Measurements from ENCODE around the gene SPCS3.
"Not testable (repeated sequence)": the region's sequence is repeated elsewhere in the genome, so short reads cannot be mapped to it uniquely, and the experiment has no call there.

The SPCS3 gene

GRCh38 chr4:176319704-176320339 lies at the start of gene SPCS3:
TSS of gene SPCS3 (plus strand) at chr4:176319966. CDS start at chr4:176320077, 111 bp downstream.
- DNase-seq, result peak; percentile 59

GRCh38 chr4:176270669-176271068 lies 49.1 kb upstream of the SPCS3 start:
- no peak for DNase-seq

DNA sequence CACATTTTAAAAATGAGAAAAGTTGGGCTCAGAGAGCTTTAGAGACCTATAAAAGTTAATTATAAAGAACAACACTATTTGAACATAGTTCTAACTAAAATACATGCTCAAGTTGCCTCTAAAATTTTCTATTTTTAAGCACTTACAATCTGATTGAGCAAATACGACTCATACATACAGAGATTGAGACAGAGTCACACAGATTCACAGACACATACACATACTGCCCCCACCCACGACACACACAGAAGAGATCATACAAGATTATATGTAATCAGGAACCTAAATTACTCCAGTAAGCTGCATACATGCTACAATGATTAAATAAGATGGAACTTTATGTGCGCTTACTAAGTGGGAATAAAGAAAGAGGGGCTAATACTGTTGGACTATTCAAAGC lies 48.0 kb upstream of the SPCS3 start:
- DNase-seq, result no peak

DNA sequence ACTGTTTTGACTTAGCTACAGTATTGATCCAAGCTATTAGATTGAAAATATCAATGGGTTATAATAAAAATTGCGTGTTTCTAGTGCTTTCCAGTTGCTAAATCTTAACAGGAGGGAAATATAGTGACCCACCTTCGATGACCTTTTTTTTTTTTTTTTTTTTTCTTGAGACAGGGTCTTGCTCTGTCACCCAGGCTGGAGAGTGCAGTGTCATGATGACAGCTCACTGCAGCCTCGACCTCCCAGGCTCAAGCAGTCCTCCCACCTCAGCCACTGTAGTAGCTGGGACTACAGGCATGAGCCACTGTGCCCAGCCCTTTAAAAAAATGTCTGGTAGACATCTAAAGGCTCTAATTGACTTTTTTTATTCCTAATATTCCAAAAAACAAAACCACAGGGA lies 47.0 kb upstream of the SPCS3 start:
- DNase-seq, result no peak

DNA sequence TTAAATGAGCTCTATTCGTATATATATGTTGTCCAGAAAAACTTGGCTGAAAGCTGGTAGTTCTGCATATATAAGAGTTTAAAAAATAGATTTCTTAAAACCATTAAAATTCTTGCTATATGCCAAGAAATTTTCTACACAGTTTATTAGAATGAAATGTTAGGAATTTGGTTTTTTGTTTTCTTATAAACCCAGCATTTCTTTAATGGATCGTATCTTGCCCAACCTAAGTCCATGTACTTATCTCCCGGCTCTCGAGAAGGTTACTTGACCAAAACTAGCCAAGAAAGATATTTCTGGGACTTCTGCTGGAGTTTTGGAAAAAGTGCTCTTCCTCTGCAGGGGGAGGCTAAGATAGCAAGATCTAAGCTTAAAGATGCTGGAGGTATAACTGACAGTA lies 46.0 kb upstream of the SPCS3 start:
- DNase-seq, result no peak

GRCh38 chr4:176274441-176274840 lies 45.3 kb upstream of the SPCS3 start:
- no peak for DNase-seq

DNA sequence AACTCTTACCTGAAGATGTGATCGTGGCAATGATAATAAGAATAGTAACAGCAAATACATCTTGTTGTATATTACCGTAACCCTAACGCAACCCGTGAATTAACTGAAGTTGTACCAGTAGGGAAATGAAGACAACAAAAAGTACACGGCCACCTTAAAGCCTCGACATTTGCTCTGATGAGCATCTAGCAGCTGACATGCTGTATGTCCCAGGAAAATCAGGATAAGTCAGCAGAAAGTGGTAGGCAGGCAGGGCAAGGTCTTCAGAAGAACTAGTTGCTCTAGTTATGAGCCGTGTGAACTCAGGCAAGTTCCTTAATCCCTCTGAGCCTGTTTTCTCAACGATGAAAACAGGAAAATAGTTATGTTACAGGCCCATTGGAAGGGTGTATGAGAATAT lies 43.1 kb upstream of the SPCS3 start:
- DNase-seq, result no peak

- no peak for DNase-seq
Observed at GRCh38 chr4:176277162-176277904, 42.4 kb upstream of the SPCS3 start.

GRCh38 chr4:176279560-176279959 lies 40.2 kb upstream of the SPCS3 start:
- not testable (repeated sequence) for DNase-seq

GRCh38 chr4:176286728-176287127 lies 33.0 kb upstream of the SPCS3 start:
- DNase-seq, result no peak

DNA sequence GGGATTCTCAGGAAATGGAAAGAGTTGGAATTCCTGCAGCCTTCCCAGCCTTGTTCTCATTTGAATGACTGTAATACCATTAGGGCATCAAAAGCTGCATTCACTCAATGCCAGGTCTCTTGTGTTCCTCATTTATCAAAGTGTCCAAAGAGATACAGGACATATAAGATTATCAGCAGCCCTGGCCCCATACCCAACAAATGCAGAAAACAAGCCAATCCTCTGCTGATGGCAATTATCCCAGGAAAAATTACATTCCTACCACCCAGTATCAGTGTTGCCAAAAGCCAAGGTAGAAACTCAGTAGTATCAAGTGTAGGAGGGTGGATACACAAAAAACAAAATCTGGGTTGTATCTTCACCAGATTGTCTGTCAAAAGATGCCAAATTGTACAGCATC lies 32.2 kb upstream of the SPCS3 start:
- no peak for DNase-seq

GRCh38 chr4:176288020-176288419 lies 31.7 kb upstream of the SPCS3 start:
- DNase-seq, result no peak

- no peak for DNase-seq
Observed at GRCh38 chr4:176289561-176289960, 30.2 kb upstream of the SPCS3 start.

DNA sequence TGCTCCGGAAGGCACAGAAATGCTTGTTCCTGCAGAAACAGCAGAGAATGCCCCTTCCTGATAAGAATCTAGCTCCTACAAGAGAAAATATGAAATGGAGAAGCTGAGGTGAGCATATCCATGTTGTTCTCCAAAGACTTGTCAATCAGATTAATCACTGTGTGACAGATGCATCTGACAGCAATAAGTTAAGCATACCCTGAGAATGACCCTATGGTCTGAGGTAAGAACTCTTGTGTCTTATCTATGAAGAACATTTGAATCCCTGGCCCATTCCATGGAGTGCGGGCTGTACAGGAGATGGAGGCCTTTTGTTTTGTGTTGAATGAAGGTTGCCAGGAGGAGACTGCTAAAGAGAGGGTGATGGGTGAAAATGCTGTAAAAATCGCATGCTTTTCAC lies 29.2 kb upstream of the SPCS3 start:
- DNase-seq, result no peak

- DNase-seq, result no peak
Observed at GRCh38 chr4:176291748-176292147, 28.0 kb upstream of the SPCS3 start.

- DNase-seq, result no peak
Observed at GRCh38 chr4:176292920-176293319, 26.8 kb upstream of the SPCS3 start.

DNA sequence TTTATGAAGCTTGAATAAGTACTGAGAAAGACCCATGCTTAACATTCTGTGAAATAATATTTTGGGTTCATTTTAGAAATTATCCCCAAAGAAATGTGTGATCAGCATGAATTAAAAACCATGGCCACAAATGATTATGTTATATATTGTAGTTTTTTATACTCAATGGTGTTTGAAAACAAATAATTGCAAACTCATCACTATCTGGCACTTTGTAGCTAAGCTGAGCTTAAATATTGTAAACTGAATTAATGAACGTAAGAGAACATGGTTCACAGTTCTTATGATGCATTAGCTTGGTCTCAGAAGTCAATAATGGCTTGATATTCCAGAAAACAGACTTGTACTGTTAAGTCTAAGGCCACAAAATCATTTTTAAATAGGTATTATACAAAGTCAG lies 26.1 kb upstream of the SPCS3 start:
- DNase-seq, result no peak

- DNase-seq, result not testable (repeated sequence)
Observed at GRCh38 chr4:176295907-176296306, 23.9 kb upstream of the SPCS3 start.

DNA sequence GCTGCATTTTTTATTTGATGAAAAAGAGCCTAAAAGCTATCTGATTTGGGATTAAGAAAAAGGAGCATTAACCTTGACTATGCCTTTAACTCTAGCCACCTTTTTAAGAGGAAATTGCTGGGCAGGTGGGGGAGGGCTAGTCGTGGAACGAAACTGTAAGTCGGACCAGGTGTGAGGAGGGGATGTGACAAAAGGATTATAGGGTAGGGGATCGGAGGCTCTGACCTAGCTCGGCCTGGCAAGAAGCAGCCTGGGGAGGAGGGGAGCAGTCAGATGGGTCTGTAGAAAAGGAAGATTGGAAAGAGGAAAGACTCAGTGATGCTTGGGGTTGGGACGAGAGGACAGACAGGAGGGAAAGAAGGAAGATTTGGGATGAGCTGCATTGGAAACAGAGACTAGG lies 21.1 kb upstream of the SPCS3 start:
- DNase-seq, result no peak

- no peak for DNase-seq
Observed at GRCh38 chr4:176300036-176300435, 19.7 kb upstream of the SPCS3 start.

GRCh38 chr4:176300565-176300964 lies 19.2 kb upstream of the SPCS3 start:
- no peak for DNase-seq

GRCh38 chr4:176302283-176303275 lies 17.2 kb upstream of the SPCS3 start:
- DNase-seq, result no peak

- DNase-seq, result no peak
Observed at GRCh38 chr4:176303938-176304337, 15.8 kb upstream of the SPCS3 start.
